ENCODE measurements around the gene HEBP2.

Gene HEBP2

DNA sequence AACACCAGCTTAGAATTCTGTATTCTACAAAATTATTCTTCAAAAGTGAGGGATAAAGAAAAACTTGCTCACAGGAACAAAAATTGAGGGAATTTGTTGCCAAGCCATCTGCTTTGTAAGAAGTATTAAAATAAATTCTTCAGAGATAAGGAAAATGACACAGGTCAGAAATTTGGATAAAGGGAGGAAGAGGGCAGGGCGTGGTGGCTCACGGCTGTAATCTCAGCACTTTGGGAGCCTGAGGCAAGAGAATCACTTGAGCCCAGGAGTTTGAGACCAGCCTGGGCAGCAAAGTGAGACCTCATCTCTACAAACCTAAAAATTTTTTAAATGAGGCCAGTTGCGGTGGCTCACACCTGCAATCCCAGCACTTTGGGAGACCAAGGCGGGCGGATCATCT lies 14.5 kb upstream of the HEBP2 start:
- no peaks in the 10 kb centered on the region for H3K4me1 ChIP-seq (ENCODE audit: control insufficient read depth, insufficient read depth, low read depth, low read length)
- no peak for DNase-seq
- no peak overlapping the region for H3K4ac ChIP-seq (ENCODE audit: low read depth in 1 of 2, low read length in 2 of 2)
- no peak overlapping the region for H3K18ac ChIP-seq (ENCODE audit: low read depth in 1 of 2, low read length in 2 of 2)
- H4K8ac ChIP-seq (ENCODE audit: low read length) = no peak overlapping the region
- H2AK5ac ChIP-seq (ENCODE audit: low read length, severe bottlenecking) = no peak overlapping the region
- no peaks in the 10 kb centered on the region for H3K27me3 ChIP-seq (ENCODE audit: control insufficient read depth in 1 of 2, insufficient read depth in 1 of 2, low read length in 2 of 2)
- no peak overlapping the region for H3K4me2 ChIP-seq (ENCODE audit: low read length, poor library complexity, severe bottlenecking)
- H3K23ac ChIP-seq (ENCODE audit: low read length in 2 of 2) = no peak overlapping the region
- H2BK120ac ChIP-seq (ENCODE audit: low read depth, low read length) = no peak overlapping the region
- H3K4me3 ChIP-seq (ENCODE audit: insufficient read depth in 1 of 2, low read depth in 1 of 2, low read length in 2 of 2) = no peak overlapping the region
- no peak overlapping the region for H2BK12ac ChIP-seq (ENCODE audit: low read length in 2 of 2)
- H3K14ac ChIP-seq (ENCODE audit: low read length in 2 of 2) = no peak overlapping the region
- H2BK15ac ChIP-seq (ENCODE audit: low read depth, poor library complexity, severe bottlenecking) = no peak overlapping the region
- H3K36me3 ChIP-seq (ENCODE audit: control insufficient read depth in 1 of 2, insufficient read depth in 2 of 2, low read depth in 1 of 2, low read length in 2 of 2) = no peaks in the 10 kb centered on the region
- H3K9ac ChIP-seq (ENCODE audit: low read length) = no peak overlapping the region
- H4K91ac ChIP-seq (ENCODE audit: low read length) = no peak overlapping the region
- no peak overlapping the region for H2BK5ac ChIP-seq (ENCODE audit: low read depth, low read length, poor library complexity, severe bottlenecking)
- no peak overlapping the region for H3K27ac ChIP-seq (ENCODE audit: low read length, poor library complexity, severe bottlenecking)
- no peaks in the 10 kb centered on the region for H3K79me1 ChIP-seq (replicated peaks; ENCODE audit: low read length, poor library complexity, severe bottlenecking)
- no peak overlapping the region for H2AFZ ChIP-seq (ENCODE audit: low read depth, low read length)
- H3K9me3 ChIP-seq (ENCODE audit: control insufficient read depth, low read length) = no peaks in the 10 kb centered on the region
- WGBS = 88% methylated on average over 5 of the region's 5 CpGs

- no peak overlapping the region for H4K91ac ChIP-seq (ENCODE audit: low read length)
- H2BK120ac ChIP-seq (ENCODE audit: low read depth, low read length) = no peak overlapping the region
- H3K27me3 ChIP-seq (ENCODE audit: control insufficient read depth in 1 of 2, insufficient read depth in 1 of 2, low read length in 2 of 2) = no peaks in the 10 kb centered on the region
- no peak for DNase-seq
- no peak overlapping the region for H2AFZ ChIP-seq (ENCODE audit: low read depth, low read length)
- H3K4me3 ChIP-seq (ENCODE audit: insufficient read depth in 1 of 2, low read depth in 1 of 2, low read length in 2 of 2) = no peak overlapping the region
- H3K4me1 ChIP-seq (ENCODE audit: control insufficient read depth, insufficient read depth, low read depth, low read length) = no peaks in the 10 kb centered on the region
- no peak overlapping the region for H3K4ac ChIP-seq (ENCODE audit: low read depth in 1 of 2, low read length in 2 of 2)
- no peak overlapping the region for H2AK5ac ChIP-seq (ENCODE audit: low read length, severe bottlenecking)
- H2BK15ac ChIP-seq (ENCODE audit: low read depth, poor library complexity, severe bottlenecking) = no peak overlapping the region
- H3K79me1 ChIP-seq (replicated peaks; ENCODE audit: low read length, poor library complexity, severe bottlenecking) = no peaks in the 10 kb centered on the region
- no peak overlapping the region for H4K8ac ChIP-seq (ENCODE audit: low read length)
- H3K4me2 ChIP-seq (ENCODE audit: low read length, poor library complexity, severe bottlenecking) = no peak overlapping the region
- no peaks in the 10 kb centered on the region for H3K36me3 ChIP-seq (ENCODE audit: control insufficient read depth in 1 of 2, insufficient read depth in 2 of 2, low read depth in 1 of 2, low read length in 2 of 2)
- H3K27ac ChIP-seq (ENCODE audit: low read length, poor library complexity, severe bottlenecking) = no peak overlapping the region
- H2BK12ac ChIP-seq (ENCODE audit: low read length in 2 of 2) = no peak overlapping the region
- H3K23ac ChIP-seq (ENCODE audit: low read length in 2 of 2) = no peak overlapping the region
- no peak overlapping the region for H3K14ac ChIP-seq (ENCODE audit: low read length in 2 of 2)
- no peak overlapping the region for H2BK5ac ChIP-seq (ENCODE audit: low read depth, low read length, poor library complexity, severe bottlenecking)
- WGBS = 82% methylated on average over 3 of the region's 5 CpGs
- no peak overlapping the region for H3K18ac ChIP-seq (ENCODE audit: low read depth in 1 of 2, low read length in 2 of 2)
- H3K9ac ChIP-seq (ENCODE audit: low read length) = no peak overlapping the region
- H3K9me3 ChIP-seq (ENCODE audit: control insufficient read depth, low read length) = no peaks in the 10 kb centered on the region
These were observed 9.9 kb upstream of the HEBP2 start for GRCh38 chr6:138393871-138394783.

GRCh38 chr6:138396709-138397108 lies 7.3 kb upstream of the HEBP2 start:
- Histone ChIP-seq H3K18ac (ENCODE audit: low read depth in 1 of 2, low read length in 2 of 2) (no peak overlapping the region), H2BK120ac (ENCODE audit: low read depth, low read length) (no peak overlapping the region), H2BK5ac (ENCODE audit: low read depth, low read length, poor library complexity, severe bottlenecking) (no peak overlapping the region), H2AK5ac (ENCODE audit: low read length, severe bottlenecking) (no peak overlapping the region), H3K4me3 (ENCODE audit: insufficient read depth in 1 of 2, low read depth in 1 of 2, low read length in 2 of 2) (no peak overlapping the region), H3K14ac (ENCODE audit: low read length in 2 of 2) (no peak overlapping the region), H3K4me2 (ENCODE audit: low read length, poor library complexity, severe bottlenecking) (no peak overlapping the region), H3K4ac (ENCODE audit: low read depth in 1 of 2, low read length in 2 of 2) (no peak overlapping the region), H3K9ac (ENCODE audit: low read length) (no peak overlapping the region), H2BK12ac (ENCODE audit: low read length in 2 of 2) (no peak overlapping the region), H4K91ac (ENCODE audit: low read length) (no peak overlapping the region), H3K36me3 (ENCODE audit: control insufficient read depth in 1 of 2, insufficient read depth in 2 of 2, low read depth in 1 of 2, low read length in 2 of 2) (no peaks in the 10 kb centered on the region), H3K9me3 (ENCODE audit: control insufficient read depth, low read length) (no peaks in the 10 kb centered on the region), H3K27me3 (ENCODE audit: control insufficient read depth in 1 of 2, insufficient read depth in 1 of 2, low read length in 2 of 2) (no peaks in the 10 kb centered on the region), H2AFZ (ENCODE audit: low read depth, low read length) (no peak overlapping the region), H4K8ac (ENCODE audit: low read length) (no peak overlapping the region), H3K79me1 (replicated peaks; ENCODE audit: low read length, poor library complexity, severe bottlenecking) (no peaks in the 10 kb centered on the region), H3K4me1 (ENCODE audit: control insufficient read depth, insufficient read depth, low read depth, low read length) (no peaks in the 10 kb centered on the region), H3K23ac (ENCODE audit: low read length in 2 of 2) (no peak overlapping the region), H2BK15ac (ENCODE audit: low read depth, poor library complexity, severe bottlenecking) (no peak overlapping the region), H3K27ac (ENCODE audit: low read length, poor library complexity, severe bottlenecking) (no peak overlapping the region)
- 100% methylated on average over 1 of the region's 5 CpGs for WGBS
- no peak for DNase-seq

GRCh38 chr6:138397128-138398122 lies 6.6 kb upstream of the HEBP2 start:
- Histone ChIP-seq H2BK120ac (ENCODE audit: low read depth, low read length) (no peak overlapping the region), H3K27me3 (ENCODE audit: control insufficient read depth in 1 of 2, insufficient read depth in 1 of 2, low read length in 2 of 2) (no peaks in the 10 kb centered on the region), H2BK15ac (ENCODE audit: low read depth, poor library complexity, severe bottlenecking) (no peak overlapping the region), H4K91ac (ENCODE audit: low read length) (no peak overlapping the region), H3K23ac (ENCODE audit: low read length in 2 of 2) (no peak overlapping the region), H2AK5ac (ENCODE audit: low read length, severe bottlenecking) (no peak overlapping the region), H4K8ac (ENCODE audit: low read length) (no peak overlapping the region), H3K27ac (ENCODE audit: low read length, poor library complexity, severe bottlenecking) (no peak overlapping the region), H3K4ac (ENCODE audit: low read depth in 1 of 2, low read length in 2 of 2) (no peak overlapping the region), H2BK5ac (ENCODE audit: low read depth, low read length, poor library complexity, severe bottlenecking) (no peak overlapping the region), H3K9me3 (ENCODE audit: control insufficient read depth, low read length) (no peaks in the 10 kb centered on the region), H3K4me3 (ENCODE audit: insufficient read depth in 1 of 2, low read depth in 1 of 2, low read length in 2 of 2) (no peak overlapping the region), H3K14ac (ENCODE audit: low read length in 2 of 2) (no peak overlapping the region), H3K4me1 (ENCODE audit: control insufficient read depth, insufficient read depth, low read depth, low read length) (no peaks in the 10 kb centered on the region), H3K79me1 (replicated peaks; ENCODE audit: low read length, poor library complexity, severe bottlenecking) (no peaks in the 10 kb centered on the region), H3K18ac (ENCODE audit: low read depth in 1 of 2, low read length in 2 of 2) (no peak overlapping the region), H2AFZ (ENCODE audit: low read depth, low read length) (no peak overlapping the region), H3K9ac (ENCODE audit: low read length) (no peak overlapping the region), H3K4me2 (ENCODE audit: low read length, poor library complexity, severe bottlenecking) (no peak overlapping the region), H2BK12ac (ENCODE audit: low read length in 2 of 2) (no peak overlapping the region), H3K36me3 (ENCODE audit: control insufficient read depth in 1 of 2, insufficient read depth in 2 of 2, low read depth in 1 of 2, low read length in 2 of 2) (no peaks in the 10 kb centered on the region)
- WGBS = 84% methylated on average over 7 of the region's 8 CpGs
- DNase-seq = peak; percentile 17

Data from mesenchymal stem cell (in vitro differentiated cells and primary cell).